ENCODE measurements around the gene NEURL3.

The NEURL3 gene

GRCh38 chr2:96510931-96511595, 5.9 kb upstream of the NEURL3 start:
- no peak overlapping the region for H3K9ac ChIP-seq (ENCODE audit: low read depth, low read length)
- H3K27me3 ChIP-seq (ENCODE audit: insufficient read depth, low read length): peaks cover 18% of the 10 kb centered on the region
- H3K9me3 ChIP-seq (ENCODE audit: insufficient read depth, low read depth, low read length): no peaks in the 10 kb centered on the region
- no peak overlapping the region for H3K4me3 ChIP-seq (ENCODE audit: low read length)
- WGBS: 86% methylated on average over 6 of the region's 6 CpGs
- no peaks in the 10 kb centered on the region for H3K36me3 ChIP-seq (ENCODE audit: insufficient read depth, low read length)
- H3K4me1 ChIP-seq (ENCODE audit: insufficient read depth, low read length): no peaks in the 10 kb centered on the region
- H3K27ac ChIP-seq (ENCODE audit: low read depth, low read length): no peak overlapping the region

GRCh38 chr2:96509847-96510230, 4.7 kb upstream of the NEURL3 start:
- Histone ChIP-seq H3K27ac (ENCODE audit: low read depth, low read length) (no peak overlapping the region), H3K36me3 (ENCODE audit: insufficient read depth, low read length) (no peaks in the 10 kb centered on the region), H3K9ac (ENCODE audit: low read depth, low read length) (no peak overlapping the region), H3K4me3 (ENCODE audit: low read length) (peak overlapping the region; percentile 39), H3K4me1 (ENCODE audit: insufficient read depth, low read length) (no peaks in the 10 kb centered on the region), H3K27me3 (ENCODE audit: insufficient read depth, low read length) (peaks cover 18% of the 10 kb centered on the region), H3K9me3 (ENCODE audit: insufficient read depth, low read depth, low read length) (no peaks in the 10 kb centered on the region)
- 68% methylated on average over 11 of the region's 11 CpGs for WGBS

- Histone ChIP-seq H3K4me1 (ENCODE audit: insufficient read depth, low read length) (no peaks in the 10 kb centered on the region), H3K9me3 (ENCODE audit: insufficient read depth, low read depth, low read length) (no peaks in the 10 kb centered on the region), H3K36me3 (ENCODE audit: insufficient read depth, low read length) (no peaks in the 10 kb centered on the region), H3K4me3 (ENCODE audit: low read length) (peak overlapping the region; percentile 39), H3K9ac (ENCODE audit: low read depth, low read length) (no peak overlapping the region), H3K27me3 (ENCODE audit: insufficient read depth, low read length) (peaks cover 18% of the 10 kb centered on the region), H3K27ac (ENCODE audit: low read depth, low read length) (no peak overlapping the region)
- WGBS: 34% methylated on average over 30 of the region's 32 CpGs
These were observed 4.1 kb upstream of the NEURL3 start for GRCh38 chr2:96509114-96509846.

GRCh38 chr2:96508521-96509113, 3.5 kb upstream of the NEURL3 start:
- no peaks in the 10 kb centered on the region for H3K9me3 ChIP-seq (ENCODE audit: insufficient read depth, low read depth, low read length)
- H3K27me3 ChIP-seq (ENCODE audit: insufficient read depth, low read length): peaks cover 18% of the 10 kb centered on the region
- H3K27ac ChIP-seq (ENCODE audit: low read depth, low read length): no peak overlapping the region
- no peaks in the 10 kb centered on the region for H3K36me3 ChIP-seq (ENCODE audit: insufficient read depth, low read length)
- 84% methylated on average over 26 of the region's 26 CpGs for WGBS
- no peak overlapping the region for H3K9ac ChIP-seq (ENCODE audit: low read depth, low read length)
- no peaks in the 10 kb centered on the region for H3K4me1 ChIP-seq (ENCODE audit: insufficient read depth, low read length)
- peak overlapping the region; percentile 30; the same call in 1 of the 2 replicates for H3K4me3 ChIP-seq (ENCODE audit: low read length)

GRCh38 chr2:96507957-96508520, 2.9 kb upstream of the NEURL3 start:
- H3K36me3 ChIP-seq (ENCODE audit: insufficient read depth, low read length): no peaks in the 10 kb centered on the region
- no peak overlapping the region for H3K9ac ChIP-seq (ENCODE audit: low read depth, low read length)
- H3K27me3 ChIP-seq (ENCODE audit: insufficient read depth, low read length): peaks cover 18% of the 10 kb centered on the region
- no peaks in the 10 kb centered on the region for H3K4me1 ChIP-seq (ENCODE audit: insufficient read depth, low read length)
- 30% methylated on average over 38 of the region's 38 CpGs for WGBS
- H3K27ac ChIP-seq (ENCODE audit: low read depth, low read length): no peak overlapping the region
- H3K4me3 ChIP-seq (ENCODE audit: low read length): peak overlapping the region; percentile 30; the same call in 1 of the 2 replicates
- no peaks in the 10 kb centered on the region for H3K9me3 ChIP-seq (ENCODE audit: insufficient read depth, low read depth, low read length)

- Histone ChIP-seq H3K27me3 (ENCODE audit: insufficient read depth, low read length) (peaks cover 18% of the 10 kb centered on the region), H3K4me1 (ENCODE audit: insufficient read depth, low read length) (no peaks in the 10 kb centered on the region), H3K9me3 (ENCODE audit: insufficient read depth, low read depth, low read length) (no peaks in the 10 kb centered on the region), H3K4me3 (ENCODE audit: low read length) (no peak overlapping the region), H3K36me3 (ENCODE audit: insufficient read depth, low read length) (no peaks in the 10 kb centered on the region), H3K9ac (ENCODE audit: low read depth, low read length) (no peak overlapping the region), H3K27ac (ENCODE audit: low read depth, low read length) (no peak overlapping the region)
- WGBS: 92% methylated on average over 7 of the region's 7 CpGs
These were observed 1.7 kb upstream of the NEURL3 start for GRCh38 chr2:96506907-96507240.

- Histone ChIP-seq H3K27me3 (ENCODE audit: insufficient read depth, low read length) (peaks cover 18% of the 10 kb centered on the region), H3K4me1 (ENCODE audit: insufficient read depth, low read length) (no peaks in the 10 kb centered on the region), H3K9ac (ENCODE audit: low read depth, low read length) (no peak overlapping the region), H3K27ac (ENCODE audit: low read depth, low read length) (no peak overlapping the region), H3K36me3 (ENCODE audit: insufficient read depth, low read length) (no peaks in the 10 kb centered on the region), H3K9me3 (ENCODE audit: insufficient read depth, low read depth, low read length) (no peaks in the 10 kb centered on the region), H3K4me3 (ENCODE audit: low read length) (no peak overlapping the region)
- 87% methylated on average over 8 of the region's 8 CpGs for WGBS
These were observed 1.1 kb upstream of the NEURL3 start for GRCh38 chr2:96506016-96506906.

GRCh38 chr2:96503637-96504243, 1.4 kb downstream of the NEURL3 start:
- H3K36me3 ChIP-seq (ENCODE audit: insufficient read depth, low read length): no peaks in the 10 kb centered on the region
- 93% methylated on average over 12 of the region's 12 CpGs for WGBS
- H3K27me3 ChIP-seq (ENCODE audit: insufficient read depth, low read length): peaks cover 6% of the 10 kb centered on the region
- no peak overlapping the region for H3K27ac ChIP-seq (ENCODE audit: low read depth, low read length)
- H3K4me3 ChIP-seq (ENCODE audit: low read length): no peak overlapping the region
- H3K4me1 ChIP-seq (ENCODE audit: insufficient read depth, low read length): no peaks in the 10 kb centered on the region
- H3K9ac ChIP-seq (ENCODE audit: low read depth, low read length): no peak overlapping the region
- no peaks in the 10 kb centered on the region for H3K9me3 ChIP-seq (ENCODE audit: insufficient read depth, low read depth, low read length)

- WGBS: 91% methylated on average over 12 of the region's 13 CpGs
- no peaks in the 10 kb centered on the region for H3K9me3 ChIP-seq (ENCODE audit: insufficient read depth, low read depth, low read length)
- no peaks in the 10 kb centered on the region for H3K4me1 ChIP-seq (ENCODE audit: insufficient read depth, low read length)
- no peaks in the 10 kb centered on the region for H3K27me3 ChIP-seq (ENCODE audit: insufficient read depth, low read length)
- H3K36me3 ChIP-seq (ENCODE audit: insufficient read depth, low read length): no peaks in the 10 kb centered on the region
- H3K27ac ChIP-seq (ENCODE audit: low read depth, low read length): no peak overlapping the region
- H3K9ac ChIP-seq (ENCODE audit: low read depth, low read length): no peak overlapping the region
- no peak overlapping the region for H3K4me3 ChIP-seq (ENCODE audit: low read length)
These were observed 2.1 kb downstream of the NEURL3 start for GRCh38 chr2:96502891-96503636.

All from HUES64 (cell line).